ENCODE data around the gene EIF4A3. TPM values are rescaled to one million over a fixed set of nuclear protein-coding genes. Genes with fewer than 3 reads are reported as not detected.

EIF4A3 gene
- 92.0 TPM for total RNA-seq
- long read RNA-seq, transcript EIF4A3-201 (12 exons, 1,734 nt): major isoform, 329 of 342 reads
- long read RNA-seq, partial matches to known transcripts: 5 of 342 reads
- long read RNA-seq, other reads (novel, unspliced or antisense): 6 of 342 reads

DNA sequence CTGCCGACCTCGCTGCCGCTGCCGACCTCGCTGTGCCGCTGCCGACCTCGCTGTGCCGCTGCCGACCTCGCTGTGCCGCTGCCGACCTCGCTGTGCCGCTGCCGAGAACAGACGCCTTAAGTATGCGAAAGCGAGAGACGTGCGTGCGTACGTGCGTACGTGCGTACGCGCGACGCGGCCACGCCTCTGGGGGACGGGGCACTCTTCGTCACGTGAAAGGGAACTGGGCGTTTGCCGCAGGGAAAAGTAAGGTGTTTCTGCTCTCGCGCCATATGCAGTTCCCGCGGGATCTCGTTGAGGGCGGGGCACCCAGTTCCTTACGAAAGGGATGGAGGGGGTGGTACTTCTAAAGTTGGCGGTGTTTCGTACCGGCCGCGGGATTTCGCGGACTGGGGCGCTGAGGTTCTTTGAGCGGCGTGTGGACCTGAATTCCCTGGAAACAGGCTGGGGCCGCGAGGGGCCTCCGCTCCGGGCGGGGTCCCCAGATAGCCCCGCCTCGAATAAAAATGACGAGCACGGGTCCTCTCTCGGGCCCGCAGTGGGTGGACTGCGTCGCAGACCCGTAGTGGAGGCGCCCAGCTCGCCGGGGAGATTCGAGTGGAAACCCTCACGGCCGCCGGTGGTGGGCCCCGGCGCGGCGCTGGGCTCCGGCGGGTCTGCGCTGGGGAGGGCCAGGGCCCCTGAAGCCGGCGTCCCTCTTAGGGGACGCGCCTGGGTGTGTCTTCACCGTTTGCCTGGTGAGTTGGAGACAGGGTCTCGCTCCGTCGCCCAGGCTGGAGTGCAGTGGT lies at the start of gene EIF4A3:
Gene EIF4A3, minus strand, starts transcription at position 94 of the 788 bp plus-strand sequence. CDS start 167 bp downstream, outside the sequence.
- peak; percentile 99 for DNase-seq (ENCODE audit: low spot score)

DNA sequence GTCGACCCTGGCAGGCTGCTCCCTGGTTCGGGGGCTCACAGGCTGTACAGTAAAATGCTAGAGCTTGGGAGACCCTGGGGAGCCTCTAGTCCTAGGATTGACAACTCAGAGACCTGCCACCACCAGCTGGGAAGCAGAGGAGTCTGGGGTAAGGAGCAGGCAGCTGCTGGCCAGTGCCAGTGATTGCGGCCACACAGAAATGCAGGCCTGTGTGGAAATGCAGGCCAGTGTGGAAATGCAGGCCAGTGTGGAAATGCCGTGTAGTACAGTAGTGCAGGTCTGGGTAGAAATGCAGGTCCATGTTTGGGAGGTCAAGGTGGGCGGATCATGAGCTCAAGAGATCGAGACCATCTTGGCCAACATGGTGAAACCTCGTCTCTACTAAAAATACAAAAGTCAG lies 49.7 kb upstream of the EIF4A3 start:
- no peak for DNase-seq (ENCODE audit: low spot score)

- DNase-seq (ENCODE audit: low spot score): no peak
Measured at GRCh38 chr17:80195671-80196529, 49.0 kb upstream of the EIF4A3 start.

GRCh38 chr17:80195141-80195540 lies 48.2 kb upstream of the EIF4A3 start:
- no peak for DNase-seq (ENCODE audit: low spot score)

GRCh38 chr17:80191865-80192661 lies 45.1 kb upstream of the EIF4A3 start:
- DNase-seq (ENCODE audit: low spot score): no peak

DNA sequence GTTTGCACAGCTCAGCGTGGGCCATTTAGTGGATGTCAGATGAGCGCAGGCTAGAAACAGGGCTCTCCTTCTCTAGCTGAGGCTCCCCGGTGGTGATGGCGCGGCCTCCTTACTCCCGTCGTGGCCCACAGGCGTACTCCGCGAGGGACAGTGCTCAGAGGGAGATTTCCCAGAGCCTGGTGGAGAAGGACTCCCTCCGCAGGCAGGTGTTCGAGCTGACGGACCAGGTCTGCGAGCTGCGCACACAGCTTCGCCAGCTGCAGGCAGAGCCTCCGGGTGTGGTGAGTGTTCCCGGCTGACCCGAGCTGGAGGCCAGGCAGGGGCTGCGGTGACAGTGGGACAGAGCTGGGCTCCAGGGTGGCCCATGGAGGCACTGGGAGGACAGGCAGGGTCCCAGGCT lies 44.3 kb upstream of the EIF4A3 start:
- no peak for DNase-seq (ENCODE audit: low spot score)

DNA sequence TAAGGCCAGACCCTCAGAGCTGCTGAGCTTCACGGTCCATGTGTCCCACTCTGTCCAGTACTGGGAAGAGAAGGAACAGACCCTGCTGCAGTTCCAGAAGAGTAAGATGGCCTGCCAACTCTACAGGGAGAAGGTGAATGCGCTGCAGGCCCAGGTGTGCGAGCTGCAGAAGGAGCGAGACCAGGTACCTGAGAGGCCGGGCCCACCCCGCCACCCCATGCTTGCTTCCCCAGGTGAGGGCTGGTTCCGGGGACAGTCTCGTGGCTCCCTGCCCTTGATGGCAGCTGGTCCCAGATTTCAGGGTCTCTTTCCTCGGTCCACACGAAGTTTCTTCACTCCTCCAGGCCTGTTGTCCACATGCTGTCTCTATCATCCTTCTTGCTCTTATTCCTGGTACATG lies 43.8 kb upstream of the EIF4A3 start:
- no peak for DNase-seq (ENCODE audit: low spot score)

GRCh38 chr17:80189611-80190010 lies 42.7 kb upstream of the EIF4A3 start:
- DNase-seq (ENCODE audit: low spot score): no peak

- DNase-seq (ENCODE audit: low spot score): peak; percentile 92
Measured at GRCh38 chr17:80187515-80187941, 40.6 kb upstream of the EIF4A3 start.

GRCh38 chr17:80187090-80187489 lies 40.2 kb upstream of the EIF4A3 start:
- no peak for DNase-seq (ENCODE audit: low spot score)

- DNase-seq (ENCODE audit: low spot score): no peak
Measured at GRCh38 chr17:80185968-80186367, 39.0 kb upstream of the EIF4A3 start.

- DNase-seq (ENCODE audit: low spot score): no peak
Measured at GRCh38 chr17:80184423-80184714, 37.4 kb upstream of the EIF4A3 start.

DNA sequence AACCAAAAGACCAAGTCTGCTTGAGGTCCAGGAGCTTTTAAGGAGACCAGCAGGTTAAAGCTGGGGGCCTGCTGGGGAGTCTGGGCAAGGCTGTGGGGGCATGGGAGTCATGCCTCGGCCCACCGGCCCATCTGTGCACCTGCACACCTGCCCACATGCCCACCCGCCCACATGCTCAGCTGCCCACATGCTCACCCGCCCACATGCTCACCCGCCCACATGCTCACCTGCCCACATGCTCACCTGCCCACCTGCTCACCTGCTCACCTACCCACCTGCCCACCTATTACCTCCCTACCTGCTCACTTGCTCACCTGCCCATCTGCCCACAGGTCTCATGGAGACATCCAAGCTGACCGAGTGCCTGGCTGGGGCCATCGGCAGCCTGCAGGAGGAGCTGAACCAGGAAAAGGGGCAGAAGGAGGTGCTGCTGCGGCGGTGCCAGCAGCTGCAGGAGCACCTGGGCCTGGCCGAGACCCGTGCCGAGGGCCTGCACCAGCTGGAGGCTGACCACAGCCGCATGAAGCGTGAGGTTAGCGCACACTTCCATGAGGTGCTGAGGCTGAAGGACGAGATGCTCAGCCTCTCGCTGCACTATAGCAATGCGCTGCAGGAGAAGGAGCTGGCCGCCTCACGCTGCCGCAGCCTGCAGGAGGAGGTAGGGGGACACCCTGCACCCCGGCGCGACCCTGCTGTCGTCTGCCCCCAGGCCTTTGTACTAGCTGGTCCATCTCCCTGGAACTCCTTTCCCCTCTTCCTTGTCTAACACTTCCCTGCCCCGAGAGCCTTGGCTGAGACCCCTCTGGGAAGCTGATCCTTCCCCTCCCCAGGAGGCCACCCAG lies 36.9 kb upstream of the EIF4A3 start:
- DNase-seq (ENCODE audit: low spot score): no peak

DNA sequence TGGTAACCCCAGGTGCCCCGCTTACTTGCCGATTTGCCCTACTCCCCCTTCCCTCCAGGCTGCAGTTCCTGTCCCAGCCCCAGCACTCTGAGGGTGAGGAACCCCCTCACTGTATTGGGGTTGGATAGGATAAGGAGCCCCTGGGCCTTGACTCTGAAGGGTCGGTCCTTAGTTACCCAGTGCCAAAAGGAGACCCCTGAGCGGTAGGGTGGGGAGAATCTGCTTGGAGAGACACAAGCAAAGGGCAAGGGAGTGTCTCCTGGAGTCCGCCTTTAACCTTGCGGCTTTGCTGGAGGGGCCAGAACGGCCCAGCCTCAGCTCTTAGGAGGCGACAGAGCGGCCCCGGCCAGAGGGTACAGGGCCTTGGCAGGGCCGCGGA lies 35.9 kb upstream of the EIF4A3 start:
- no peak for DNase-seq (ENCODE audit: low spot score)

GRCh38 chr17:80182118-80182844 lies 35.4 kb upstream of the EIF4A3 start:
- DNase-seq (ENCODE audit: low spot score): no peak

GRCh38 chr17:80181431-80181830 lies 34.5 kb upstream of the EIF4A3 start:
- DNase-seq (ENCODE audit: low spot score): no peak

DNA sequence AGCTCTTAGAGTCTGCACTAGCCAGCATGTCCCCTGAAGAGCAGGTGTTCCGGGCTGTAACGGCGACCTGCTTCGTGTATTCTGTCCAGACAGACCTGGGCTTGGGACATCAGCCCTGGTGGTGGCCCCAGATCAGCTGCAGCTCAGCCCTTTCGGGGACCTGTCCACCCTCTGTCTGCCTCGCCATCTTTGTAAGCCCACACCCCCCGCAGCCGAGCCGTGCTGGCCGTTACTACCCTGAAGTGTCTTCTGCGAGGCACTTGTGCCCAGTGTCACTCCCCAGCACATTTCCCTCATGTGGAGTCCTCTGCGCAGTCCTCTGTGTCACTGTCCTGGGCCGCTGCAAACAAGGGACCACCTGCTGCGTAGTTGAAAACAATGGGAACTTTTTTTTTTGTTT lies 33.3 kb upstream of the EIF4A3 start:
- no peak for DNase-seq (ENCODE audit: low spot score)

GRCh38 chr17:80177986-80178595 lies 31.2 kb upstream of the EIF4A3 start:
- DNase-seq (ENCODE audit: low spot score): no peak

GRCh38 chr17:80176757-80177156 lies 29.8 kb upstream of the EIF4A3 start:
- DNase-seq (ENCODE audit: low spot score): no peak

Data from mesenteric fat pad (tissue), 1 donor.